WERI-Rb-1 (cell line): ENCODE measurements around the gene ITGA8.

Experiments
- DNase-seq: peaks from one replicate; pipeline ENCODE4 v3.0.0-alpha.2; 2020
- H3K27ac ChIP-seq: fragments of 250-450 bp; sonication (Bioruptor Pico); 2 replicates; pipeline ENCODE4 v1.5.1; 2020; ENCODE audit warnings: mild to moderate bottlenecking, moderate library complexity
- H3K27me3 ChIP-seq: fragments of 250-450 bp; sonication (Bioruptor Pico); 2 replicates; pipeline ENCODE4 v1.5.1; 2021; ENCODE audit warnings: mild to moderate bottlenecking, low read depth, moderate library complexity; ENCODE audit not compliant: insufficient read depth, severe bottlenecking
- H3K36me3 ChIP-seq: fragments of 250-450 bp; sonication (Bioruptor Pico); 2 replicates; pipeline ENCODE4 v1.5.1; 2020; ENCODE audit warnings: mild to moderate bottlenecking, moderate library complexity
- H3K4me3 ChIP-seq: 2 replicates; pipeline ENCODE4 v1.5.1; 2011; ENCODE audit warnings: low read depth, mild to moderate bottlenecking, control low read depth, low read length
- H3K9me3 ChIP-seq: fragments of 250-450 bp; sonication (Bioruptor Pico); 2 replicates; pipeline ENCODE4 v1.5.1; 2021; ENCODE audit warnings: mild to moderate bottlenecking, moderate library complexity; ENCODE audit not compliant: severe bottlenecking
- TF ChIP-seq, protein P1 (sequence below): IDR thresholded peaks from 2 replicates; pipeline ENCODE4 v1.5.1; 2011; ENCODE audit warnings: low read depth, mild to moderate bottlenecking, control low read depth, inconsistent platforms, low read length

ITGA8 gene

DNA sequence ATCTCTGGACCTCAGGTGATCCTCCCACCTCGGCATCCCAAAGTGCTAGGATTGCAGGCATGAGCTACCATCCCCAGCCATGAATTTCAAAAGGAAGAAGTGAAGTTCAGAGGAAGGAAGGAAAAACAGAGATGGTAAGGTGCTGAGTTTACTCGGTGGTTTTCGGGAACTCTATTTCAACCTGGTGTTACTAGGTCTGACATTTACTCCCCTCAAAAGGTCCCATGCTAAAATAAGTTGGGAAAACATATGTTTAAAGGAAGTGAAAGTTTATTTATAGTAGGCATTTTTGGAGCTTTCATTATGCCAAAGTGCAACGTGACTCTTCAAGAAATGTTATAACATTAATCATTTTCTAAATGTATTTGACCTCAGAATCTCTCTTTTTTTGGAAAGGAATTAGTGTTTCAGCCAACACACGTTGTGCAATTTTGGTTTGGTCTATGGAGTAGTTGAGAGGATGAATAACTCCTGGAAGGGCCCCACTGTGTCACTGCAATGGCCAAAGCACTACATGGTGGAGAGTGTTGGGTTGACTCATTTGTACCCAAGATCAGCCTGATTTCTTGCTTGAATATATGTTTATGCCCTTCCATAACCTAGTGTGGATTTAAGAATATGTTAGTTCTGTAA, 233.9 kb downstream of the ITGA8 start:
- Histone ChIP-seq H3K4me3 (no peak overlapping the region), H3K27ac (no peak overlapping the region), H3K9me3 (no peaks in the 10 kb centered on the region), H3K27me3 (no peaks in the 10 kb centered on the region), H3K36me3 (no peaks in the 10 kb centered on the region)
- TF ChIP-seq, protein P1, sequence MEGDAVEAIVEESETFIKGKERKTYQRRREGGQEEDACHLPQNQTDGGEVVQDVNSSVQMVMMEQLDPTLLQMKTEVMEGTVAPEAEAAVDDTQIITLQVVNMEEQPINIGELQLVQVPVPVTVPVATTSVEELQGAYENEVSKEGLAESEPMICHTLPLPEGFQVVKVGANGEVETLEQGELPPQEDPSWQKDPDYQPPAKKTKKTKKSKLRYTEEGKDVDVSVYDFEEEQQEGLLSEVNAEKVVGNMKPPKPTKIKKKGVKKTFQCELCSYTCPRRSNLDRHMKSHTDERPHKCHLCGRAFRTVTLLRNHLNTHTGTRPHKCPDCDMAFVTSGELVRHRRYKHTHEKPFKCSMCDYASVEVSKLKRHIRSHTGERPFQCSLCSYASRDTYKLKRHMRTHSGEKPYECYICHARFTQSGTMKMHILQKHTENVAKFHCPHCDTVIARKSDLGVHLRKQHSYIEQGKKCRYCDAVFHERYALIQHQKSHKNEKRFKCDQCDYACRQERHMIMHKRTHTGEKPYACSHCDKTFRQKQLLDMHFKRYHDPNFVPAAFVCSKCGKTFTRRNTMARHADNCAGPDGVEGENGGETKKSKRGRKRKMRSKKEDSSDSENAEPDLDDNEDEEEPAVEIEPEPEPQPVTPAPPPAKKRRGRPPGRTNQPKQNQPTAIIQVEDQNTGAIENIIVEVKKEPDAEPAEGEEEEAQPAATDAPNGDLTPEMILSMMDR: no peak
- no peak for DNase-seq

DNA sequence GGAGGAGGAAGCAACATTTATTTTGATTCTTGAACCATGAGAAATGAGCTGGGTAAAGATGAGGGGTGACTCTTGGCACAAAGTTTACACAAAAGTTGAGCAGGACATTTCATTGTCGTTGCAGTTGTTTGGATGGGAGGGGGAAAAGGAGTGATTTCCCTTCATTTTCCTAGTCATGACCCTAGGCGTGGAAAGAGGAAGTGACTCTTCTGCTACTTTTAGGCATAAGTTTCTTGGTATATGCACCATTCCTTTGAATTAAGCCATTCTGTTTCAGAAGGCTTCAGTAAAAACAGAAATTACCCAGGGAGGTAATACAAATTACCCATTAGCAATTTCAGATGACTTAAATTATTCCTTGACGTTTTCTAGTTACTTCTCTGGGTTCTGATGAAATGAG, 234.7 kb downstream of the ITGA8 start:
- no peaks in the 10 kb centered on the region for H3K36me3 ChIP-seq
- H3K27me3 ChIP-seq: no peaks in the 10 kb centered on the region
- no peak overlapping the region for H3K27ac ChIP-seq
- no peaks in the 10 kb centered on the region for H3K9me3 ChIP-seq
- no peak overlapping the region for H3K4me3 ChIP-seq
- no peak for DNase-seq
- TF ChIP-seq, protein P1: no peak

GRCh38 chr10:15484128-15484527, 235.6 kb downstream of the ITGA8 start:
- Histone ChIP-seq H3K36me3 (no peaks in the 10 kb centered on the region), H3K27ac (no peak overlapping the region), H3K4me3 (no peak overlapping the region), H3K9me3 (no peaks in the 10 kb centered on the region), H3K27me3 (no peaks in the 10 kb centered on the region)
- TF ChIP-seq, protein P1: no peak
- DNase-seq: no peak

- Histone ChIP-seq H3K27ac (no peak overlapping the region), H3K4me3 (no peak overlapping the region), H3K36me3 (no peaks in the 10 kb centered on the region), H3K9me3 (no peaks in the 10 kb centered on the region), H3K27me3 (no peaks in the 10 kb centered on the region)
- TF ChIP-seq, protein P1: no peak
- no peak for DNase-seq
Measured at GRCh38 chr10:15483215-15484075, 236.3 kb downstream of the ITGA8 start.

DNA sequence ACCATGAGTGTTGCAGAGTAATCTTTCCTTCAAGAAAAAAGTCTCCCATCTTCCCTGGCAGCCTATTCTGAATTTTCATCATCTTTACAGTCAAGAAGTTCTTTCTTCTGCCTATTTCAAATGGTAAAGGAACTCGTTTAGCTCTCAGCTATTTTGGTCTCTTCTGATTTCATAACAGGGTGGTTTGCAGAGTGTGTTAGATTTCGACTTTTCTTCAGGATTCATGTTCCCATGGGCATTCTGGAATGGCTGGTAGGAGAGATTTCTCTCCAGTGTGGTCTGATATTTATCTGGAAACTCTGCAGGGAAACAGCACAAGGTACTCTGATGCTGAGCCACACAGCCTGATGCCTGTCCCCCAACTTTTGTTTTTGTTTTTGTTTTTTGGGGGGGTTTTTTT, 237.6 kb downstream of the ITGA8 start:
- Histone ChIP-seq H3K4me3 (no peak overlapping the region), H3K27me3 (no peaks in the 10 kb centered on the region), H3K36me3 (no peaks in the 10 kb centered on the region), H3K9me3 (no peaks in the 10 kb centered on the region), H3K27ac (no peak overlapping the region)
- TF ChIP-seq, protein P1: no peak
- no peak for DNase-seq
